Right lobe of liver (tissue), 4 donors: ENCODE results near the gene NRIP3.

Source experiments
- CTCF ChIP-seq, 4 donors: fragments of 200-600 bp in 3 of 4; fragments of 450-650 bp in 1 of 4; IDR thresholded peaks; one replicate each; pipeline versions ENCODE4 v1.5.1 to v1.8.0; 2016 to 2022; ENCODE audit warnings: antibody characterized with exemption in 4 of 4, mild to moderate bottlenecking in 2 of 4
- POLR2A ChIP-seq: fragments of 450-650 bp; IDR thresholded peaks from one replicate; pipeline ENCODE4 v1.6.1; 2017; ENCODE audit warnings: antibody characterized with exemption, mild to moderate bottlenecking
- donor health status: DM: no; HTN: no; CAD: no.
- donor health status: DM: no; HTN: no; CAD: no.
- donor health status: DM: no; HTN: yes; CAD: no.

- TF ChIP-seq CTCF (IDR thresholded peaks at IDR 0.05) (no peak), POLR2A (no peak)
These were observed 34.7 kb upstream of the NRIP3 start for GRCh38 chr11:9038541-9038940.
